Measurements from ENCODE around the gene CORO6. TPM values are rescaled to one million over a fixed set of nuclear protein-coding genes. Genes with fewer than 3 reads are reported as not detected.

Gene CORO6
- total and polyA plus RNA-seq, 2 of the 13 experiments (the other 11 are each of a cell fraction or from before 2014, with no cell fraction given) = 0.42 to 0.82 TPM

DNA sequence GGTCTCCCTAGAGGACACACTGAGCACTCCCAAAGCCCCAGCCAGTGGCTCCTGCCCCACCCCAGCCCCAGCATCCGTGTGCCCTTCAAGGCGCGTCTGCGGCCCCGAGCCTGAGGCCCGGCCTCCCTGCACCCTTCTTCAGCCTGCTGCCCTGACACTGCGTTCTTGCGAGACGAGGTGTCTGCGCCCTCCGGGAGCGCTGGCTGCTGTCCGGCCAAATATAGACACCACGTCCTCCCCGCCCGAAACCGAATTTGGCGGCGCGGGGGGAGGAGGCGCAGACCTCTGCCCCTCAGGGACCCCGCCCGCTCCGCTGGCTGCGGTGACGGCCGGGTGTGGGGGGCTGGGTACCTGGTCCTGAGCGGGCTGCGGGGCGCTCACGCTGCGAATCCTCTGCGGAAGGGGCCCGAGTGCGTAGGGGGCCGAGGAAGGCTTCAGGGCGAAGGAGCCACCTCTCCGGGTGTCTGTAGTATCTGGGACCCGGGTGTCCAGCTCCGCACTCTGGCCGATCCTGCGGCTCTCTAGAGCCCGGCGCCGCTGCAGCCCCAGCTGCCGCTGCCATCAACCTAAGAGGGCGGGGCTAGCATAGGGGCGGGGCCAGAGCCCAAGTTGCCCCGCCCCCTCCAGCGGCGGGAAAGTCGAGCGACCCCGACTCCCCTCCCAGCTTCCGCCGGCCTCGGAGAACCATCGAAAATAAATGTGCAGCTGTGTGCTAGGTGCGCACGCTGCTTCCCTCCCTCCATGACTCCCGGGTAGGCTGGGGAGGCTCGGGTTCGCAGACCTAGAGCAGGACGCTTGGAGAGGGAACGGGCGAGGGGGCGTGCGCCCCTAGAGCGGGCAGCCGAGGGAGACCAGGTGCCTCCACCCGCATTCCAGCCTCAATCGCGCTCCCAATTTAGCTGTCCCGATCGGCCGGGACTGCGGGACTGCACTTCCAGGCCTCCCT, at the start of gene CORO6 (continued):
- TF ChIP-seq ARNTL (CRISPR knock-in tag; IDR thresholded peaks at IDR 0.05) = 0 out of 2 replicates have a peak, but pooled peaks have one; percentile 48
- peak; percentile 14 for TF ChIP-seq ZNF781 (CRISPR knock-in tag; IDR thresholded peaks at IDR 0.05; ENCODE audit: borderline replicate concordance, not compliant biosample characterization)
- TF ChIP-seq, protein P1, sequence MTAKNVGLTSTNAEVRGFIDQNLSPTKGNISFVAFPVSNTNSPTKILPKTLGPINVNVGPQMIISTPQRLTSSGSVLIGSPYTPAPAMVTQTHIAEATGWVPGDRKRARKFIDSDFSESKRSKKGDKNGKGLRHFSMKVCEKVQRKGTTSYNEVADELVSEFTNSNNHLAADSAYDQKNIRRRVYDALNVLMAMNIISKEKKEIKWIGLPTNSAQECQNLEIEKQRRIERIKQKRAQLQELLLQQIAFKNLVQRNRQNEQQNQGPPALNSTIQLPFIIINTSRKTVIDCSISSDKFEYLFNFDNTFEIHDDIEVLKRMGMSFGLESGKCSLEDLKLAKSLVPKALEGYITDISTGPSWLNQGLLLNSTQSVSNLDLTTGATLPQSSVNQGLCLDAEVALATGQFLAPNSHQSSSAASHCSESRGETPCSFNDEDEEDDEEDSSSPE (CRISPR knock-in tag; IDR thresholded peaks at IDR 0.05) = peak; percentile 92
- peak; percentile 37; the same call in 1 of the 2 replicates for TF ChIP-seq KLF11 (CRISPR knock-in tag; IDR thresholded peaks at IDR 0.05)
- no peak for TF ChIP-seq E2F2 (CRISPR knock-in tag; IDR thresholded peaks at IDR 0.05; ENCODE audit: borderline replicate concordance)
- 0 out of 2 replicates have a peak, but pooled peaks have one; percentile 17 for TF ChIP-seq TMF1 (CRISPR knock-in tag; IDR thresholded peaks at IDR 0.05; ENCODE audit: low read depth)
- TF ChIP-seq YY1 (IDR thresholded peaks at IDR 0.05; ENCODE audit: insufficient read depth, insufficient replicate concordance, low read depth, low read length) = peak; percentile 51
- TF ChIP-seq HNRNPLL (IDR thresholded peaks at IDR 0.05; ENCODE audit: low read depth, low read length, poor library complexity, severe bottlenecking) = peak; percentile 42
- TF ChIP-seq ZZZ3 (CRISPR knock-in tag; IDR thresholded peaks at IDR 0.05; ENCODE audit: borderline replicate concordance) = no peak
- no peak for TF ChIP-seq ZNF761 (CRISPR knock-in tag; conservative IDR thresholded peaks at IDR 0.05)
- no peak for TF ChIP-seq ZNF329 (CRISPR knock-in tag; IDR thresholded peaks at IDR 0.05; ENCODE audit: low read depth)
- TF ChIP-seq BRD4 (CRISPR knock-in tag; IDR thresholded peaks at IDR 0.05) = no peak
- TF ChIP-seq IRF1 (CRISPR knock-in tag; IDR thresholded peaks at IDR 0.05; ENCODE audit: low read depth) = no peak
- no peak for TF ChIP-seq MAFF (IDR thresholded peaks at IDR 0.05; ENCODE audit: low read depth, low read length)
- no peak for TF ChIP-seq ZBTB39 (CRISPR knock-in tag; IDR thresholded peaks at IDR 0.05)
